K562 (cell line): Measurements from ENCODE around the gene HTR3B. TPM values are rescaled to one million over a fixed set of nuclear protein-coding genes. Genes with fewer than 3 reads are reported as not detected.

Source experiments
- CREM ChIP-seq: IDR thresholded peaks from 2 replicates; pipeline ENCODE4 v1.6.1; 2014; ENCODE audit warnings: antibody characterized with exemption, low read depth
- GABPB1 ChIP-seq: sonication (generic); formaldehyde crosslinking; IDR thresholded peaks from 2 replicates; pipeline ENCODE4 v1.8.0; 2022; ENCODE audit warnings: mild to moderate bottlenecking, missing genetic modification reagents
- HCFC1 ChIP-seq: IDR thresholded peaks from 2 replicates; pipeline ENCODE4 v1.6.1; 2012; ENCODE audit warnings: low read depth, low read length, improper control_type of control experiment
- HMGN3 ChIP-seq: IDR thresholded peaks from 2 replicates; pipeline ENCODE4 v1.6.1; 2011; ENCODE audit warnings: borderline replicate concordance, low read depth, mild to moderate bottlenecking, mixed read lengths, low read length; ENCODE audit not compliant: insufficient read length; ENCODE audit errors: extremely low read depth
- KLF6 ChIP-seq: fragments of 250-450 bp; sonication (Bioruptor Pico); IDR thresholded peaks from 2 replicates; pipeline ENCODE4 v1.4.0; 2020; ENCODE audit warnings: mild to moderate bottlenecking, moderate library complexity, borderline replicate concordance
- MAFF ChIP-seq: IDR thresholded peaks from 2 replicates; pipeline ENCODE4 v1.6.1; 2012; ENCODE audit warnings: low read length, improper control_type of control experiment
- MAZ ChIP-seq, 2 experiments: fragments of 450-650 bp in 1 of 2; sonication (generic) in 1 of 2; formaldehyde crosslinking; IDR thresholded peaks in 1 of 2; conservative IDR thresholded peaks in 1 of 2; 2 replicates each; pipeline versions ENCODE4 v1.4.0 to v1.5.0; 2020; ENCODE audit warnings: mild to moderate bottlenecking in 1 of 2, missing genetic modification reagents in 1 of 2
- MTA3 ChIP-seq: fragments of 450-650 bp; formaldehyde crosslinking; IDR thresholded peaks from 2 replicates; pipeline ENCODE4 v1.6.1; 2017; ENCODE audit warnings: mild to moderate bottlenecking, borderline replicate concordance
- NCOA4 ChIP-seq: fragments of 450-650 bp; IDR thresholded peaks from 2 replicates; pipeline ENCODE4 v1.6.1; 2018; ENCODE audit warnings: mild to moderate bottlenecking; ENCODE audit not compliant: partially characterized antibody
- NR1H2 ChIP-seq: sonication (generic); formaldehyde crosslinking; IDR thresholded peaks from 2 replicates; pipeline ENCODE4 v1.4.0; 2020; ENCODE audit warnings: mild to moderate bottlenecking, missing genetic modification reagents
- NR2C2 ChIP-seq, 2 experiments: fragments of 200-800 bp in 1 of 2; sonication (Bioruptor generic) in 1 of 2; sonication (generic) in 1 of 2; formaldehyde crosslinking in 1 of 2; IDR thresholded peaks; 2 replicates each; pipeline versions ENCODE4 v1.6.1 to v1.8.0; 2016 to 2022; ENCODE audit warnings: mild to moderate bottlenecking in 1 of 2, missing compliant biosample characterization in 1 of 2, missing genetic modification characterization in 1 of 2, missing genetic modification reagents in 1 of 2
- POLR2H ChIP-seq: IDR thresholded peaks from 2 replicates; pipeline ENCODE4 v1.6.1; 2016; ENCODE audit warnings: missing genetic modification characterization, low read depth, mild to moderate bottlenecking, control low read depth, missing compliant biosample characterization, moderate library complexity
- SREBF2 ChIP-seq: sonication (generic); formaldehyde crosslinking; IDR thresholded peaks from 2 replicates; pipeline ENCODE4 v1.4.0; 2020; ENCODE audit warnings: mild to moderate bottlenecking, missing genetic modification reagents
- TBP ChIP-seq: optimal IDR thresholded peaks from 2 replicates; pipeline ENCODE3; 2011; ENCODE audit warnings: low read depth, low read length, improper control_type of control experiment
- polyA plus RNA-seq, 8 experiments: library from polyadenylated mRNA; depleted of rRNA in 4 of 8; stranded (reverse) in 5 of 8; unstranded in 3 of 8; fragments of >200 nt; fragmentation: Nextera tagmentation in 2 of 8; fragmentation: Illumina TruSeq in 1 of 8; extraction: Ambion mirVana in 2 of 8; extraction: Trizol in 1 of 8; gene quantifications; 2 replicates each; pipeline versions ENCODE4 v1.2.1 to v1.2.3, GENCODE V29; 2011 to 2014; ENCODE audit warnings: inconsistent platforms in 1 of 8, missing spikeins in 1 of 8
- total RNA-seq, 7 experiments: library from RNA; depleted of rRNA in 6 of 7; stranded (reverse); fragments of >200 nt in 6 of 7; fragmentation: Illumina TruSeq in 2 of 7; extraction: Trizol in 2 of 7; gene quantifications; 2 replicates each; pipeline versions ENCODE4 v1.2.1 to v1.2.3, GENCODE V29; 2011 to 2021; ENCODE audit warnings: low replicate concordance in 1 of 7
- TF ChIP-seq, protein P1 (sequence below): sonication (generic); formaldehyde crosslinking; IDR thresholded peaks from 2 replicates; pipeline ENCODE4 v1.8.0; 2023; ENCODE audit warnings: mild to moderate bottlenecking, missing genetic modification reagents
- TF ChIP-seq, protein P2 (sequence below): fragments of 450-650 bp; IDR thresholded peaks from 2 replicates; pipeline ENCODE4 v1.6.1; 2017; ENCODE audit warnings: mild to moderate bottlenecking, moderate library complexity

The HTR3B gene
- total and polyA plus RNA-seq, 9 of the 15 experiments (the other 6 are each of a cell fraction or from before 2014, with no cell fraction given) = not detected

DNA sequence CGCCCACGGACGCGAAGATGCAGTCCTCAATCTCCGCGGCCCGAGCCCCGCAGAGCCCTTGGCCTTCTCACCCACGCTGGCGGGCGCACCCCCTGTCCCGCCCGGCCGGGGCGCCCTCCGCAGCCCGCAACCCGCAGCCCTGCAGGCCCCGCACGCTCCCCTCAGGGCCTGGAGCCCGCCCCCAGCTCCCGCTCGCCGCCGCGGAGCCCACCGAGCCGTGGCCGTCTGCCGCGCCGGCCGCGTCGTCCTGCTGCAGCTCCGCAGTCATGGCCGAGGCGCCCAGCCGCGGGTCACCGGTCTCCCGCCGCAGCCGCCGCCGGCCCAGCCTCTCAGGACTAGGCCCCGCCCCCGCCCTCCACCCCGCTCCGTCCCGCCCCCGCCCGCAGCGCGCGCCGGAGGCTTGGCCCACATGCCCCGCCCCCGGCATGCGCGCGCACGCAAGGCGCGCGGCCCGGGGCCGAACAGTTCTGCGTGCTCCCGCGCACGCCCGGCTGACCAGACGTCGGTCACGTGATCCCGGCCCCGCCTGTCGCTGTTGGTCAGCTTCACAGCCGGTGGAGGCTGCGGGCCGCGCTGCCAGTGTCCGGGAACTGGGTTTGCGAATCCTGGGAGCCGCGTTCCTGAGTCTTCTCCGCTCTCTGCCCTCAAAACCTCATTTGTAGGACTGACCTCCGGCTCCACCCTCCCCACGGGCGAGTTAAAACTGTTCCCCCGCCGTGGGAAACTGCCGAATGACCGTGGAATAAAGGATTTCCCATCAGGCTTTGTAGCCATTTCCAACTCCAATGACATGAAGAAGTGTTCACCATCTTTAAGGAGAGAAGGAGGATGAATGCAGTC is 29.1 kb upstream of the HTR3B start, which contains the start of gene USP28 (continued):
- TF ChIP-seq, protein P1, sequence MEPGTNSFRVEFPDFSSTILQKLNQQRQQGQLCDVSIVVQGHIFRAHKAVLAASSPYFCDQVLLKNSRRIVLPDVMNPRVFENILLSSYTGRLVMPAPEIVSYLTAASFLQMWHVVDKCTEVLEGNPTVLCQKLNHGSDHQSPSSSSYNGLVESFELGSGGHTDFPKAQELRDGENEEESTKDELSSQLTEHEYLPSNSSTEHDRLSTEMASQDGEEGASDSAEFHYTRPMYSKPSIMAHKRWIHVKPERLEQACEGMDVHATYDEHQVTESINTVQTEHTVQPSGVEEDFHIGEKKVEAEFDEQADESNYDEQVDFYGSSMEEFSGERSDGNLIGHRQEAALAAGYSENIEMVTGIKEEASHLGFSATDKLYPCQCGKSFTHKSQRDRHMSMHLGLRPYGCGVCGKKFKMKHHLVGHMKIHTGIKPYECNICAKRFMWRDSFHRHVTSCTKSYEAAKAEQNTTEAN = no peak
- TF ChIP-seq MTA3 = peak; percentile 52; the same call in 1 of the 2 replicates
- peak; percentile 49; the same call in 1 of the 2 replicates for TF ChIP-seq HCFC1
- TF ChIP-seq, protein P2, sequence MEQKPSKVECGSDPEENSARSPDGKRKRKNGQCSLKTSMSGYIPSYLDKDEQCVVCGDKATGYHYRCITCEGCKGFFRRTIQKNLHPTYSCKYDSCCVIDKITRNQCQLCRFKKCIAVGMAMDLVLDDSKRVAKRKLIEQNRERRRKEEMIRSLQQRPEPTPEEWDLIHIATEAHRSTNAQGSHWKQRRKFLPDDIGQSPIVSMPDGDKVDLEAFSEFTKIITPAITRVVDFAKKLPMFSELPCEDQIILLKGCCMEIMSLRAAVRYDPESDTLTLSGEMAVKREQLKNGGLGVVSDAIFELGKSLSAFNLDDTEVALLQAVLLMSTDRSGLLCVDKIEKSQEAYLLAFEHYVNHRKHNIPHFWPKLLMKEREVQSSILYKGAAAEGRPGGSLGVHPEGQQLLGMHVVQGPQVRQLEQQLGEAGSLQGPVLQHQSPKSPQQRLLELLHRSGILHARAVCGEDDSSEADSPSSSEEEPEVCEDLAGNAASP = no peak
- peak; percentile 49; the same call in 1 of the 2 replicates for TF ChIP-seq GABPB1 (CRISPR knock-in tag)
- peak; percentile 89 for TF ChIP-seq TBP
- TF ChIP-seq MAZ (CRISPR knock-in tag; conservative IDR thresholded peaks at IDR 0.05 in 1 of 2, IDR thresholded peaks at IDR 0.05 in 1 of 2) = peak; percentile 61 to 89
- no peak for TF ChIP-seq NR2C2 (CRISPR knock-in tag; IDR thresholded peaks at IDR 0.05)
- peak; percentile 72; the same call in 1 of the 2 replicates for TF ChIP-seq NR2C2 (tag; IDR thresholded peaks at IDR 0.05)
- peak; percentile 64 for TF ChIP-seq CREM
- TF ChIP-seq HMGN3 = peak; percentile 78
- TF ChIP-seq POLR2H (tag) = peak; percentile 97
- TF ChIP-seq KLF6 (CRISPR knock-in tag) = no peak; the same call in 1 of the 2 replicates
- no peak for TF ChIP-seq NCOA4
- TF ChIP-seq MAFF = no peak
- no peak for TF ChIP-seq SREBF2 (CRISPR knock-in tag)
- TF ChIP-seq NR1H2 = peak; percentile 54; the same call in 1 of the 2 replicates
